GM18873 (cell line): ENCODE data around the gene DDT.
"Not testable (repeated sequence)": the region's sequence is repeated elsewhere in the genome, so short reads cannot be mapped to it uniquely, and the experiment has no call there.

ENCODE experiments used
- ATAC-seq: cut with Tn5 transposase; IDR thresholded peaks from one replicate; pipeline ENCODE4 v1.9.1; 2021; ENCODE audit warnings: mild to moderate bottlenecking, moderate library complexity, moderate number of reproducible peaks; ENCODE audit not compliant: unreplicated experiment, low FRiP score

DDT gene

DNA sequence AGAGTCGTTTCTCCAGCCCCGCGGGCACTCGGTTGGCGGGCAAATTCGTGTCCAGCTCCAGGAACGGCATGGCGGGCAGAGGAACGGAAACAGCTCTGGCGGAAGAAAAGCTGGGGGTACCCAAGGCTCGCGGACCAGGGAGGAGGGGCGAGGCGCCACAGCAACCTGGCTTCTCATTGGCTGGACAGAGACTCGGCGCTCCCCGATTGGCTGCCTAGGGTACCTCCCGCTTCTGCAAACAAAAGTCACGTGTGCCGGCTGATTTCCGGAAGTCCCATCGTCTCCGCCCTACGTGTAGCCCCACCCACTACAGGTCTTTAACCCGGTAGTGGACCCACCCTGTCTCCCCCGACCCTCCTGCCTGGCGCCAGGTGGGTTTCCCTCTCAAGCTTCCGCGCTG lies at the start of gene DDT:
Gene DDT (minus strand): TSS at position 97 of the 400 bp plus-strand sequence. CDS start 27 bp downstream, at position 70.
- peak; percentile 91 for ATAC-seq

DNA sequence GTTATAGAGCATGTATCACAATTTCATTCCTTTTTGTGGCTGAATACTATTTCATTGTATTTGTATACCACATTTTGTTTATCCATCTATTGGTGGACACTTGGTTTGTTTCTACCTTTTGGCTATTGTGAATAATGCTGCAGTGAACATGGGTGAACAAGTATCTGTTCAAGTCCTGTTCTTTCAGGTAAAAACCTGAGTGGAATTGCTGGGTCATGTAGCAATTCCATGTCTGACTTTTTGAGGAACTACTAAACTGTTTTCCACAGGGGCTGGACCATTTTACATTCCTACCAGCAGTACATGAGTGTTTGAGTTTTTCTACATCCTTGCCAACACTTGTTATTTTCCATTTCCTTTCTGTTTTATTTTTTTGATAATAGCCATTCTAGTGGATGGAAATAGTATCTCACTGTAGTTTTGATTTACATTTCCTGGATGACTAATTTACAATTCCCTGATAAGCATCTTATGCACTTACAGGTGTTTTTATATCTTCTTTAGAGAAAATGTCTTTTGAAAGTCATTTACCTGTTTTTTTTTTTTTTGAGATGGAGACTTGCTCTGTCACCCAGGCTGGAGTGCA lies 49.1 kb upstream of the DDT start:
- ATAC-seq = no peak

DNA sequence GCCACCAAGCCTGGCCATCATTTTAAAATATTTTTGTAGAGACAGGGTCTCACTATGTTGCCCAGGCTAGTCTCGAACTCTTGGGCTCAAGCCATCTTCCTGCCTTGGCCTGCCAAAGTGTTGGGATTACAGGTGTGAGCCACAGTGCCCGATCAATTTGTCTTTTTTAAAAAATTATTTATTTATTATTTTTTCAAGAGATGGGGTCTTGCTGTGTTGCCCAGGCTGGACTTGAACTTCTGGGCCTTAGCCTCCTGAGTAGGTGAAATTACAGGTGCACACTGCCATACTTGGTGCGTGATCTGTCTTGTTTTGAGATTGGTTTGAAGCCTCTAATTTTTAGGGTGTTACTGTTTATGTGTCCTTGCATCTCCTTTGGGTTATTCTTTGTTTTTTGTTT lies 47.1 kb upstream of the DDT start:
- ATAC-seq = no peak

DNA sequence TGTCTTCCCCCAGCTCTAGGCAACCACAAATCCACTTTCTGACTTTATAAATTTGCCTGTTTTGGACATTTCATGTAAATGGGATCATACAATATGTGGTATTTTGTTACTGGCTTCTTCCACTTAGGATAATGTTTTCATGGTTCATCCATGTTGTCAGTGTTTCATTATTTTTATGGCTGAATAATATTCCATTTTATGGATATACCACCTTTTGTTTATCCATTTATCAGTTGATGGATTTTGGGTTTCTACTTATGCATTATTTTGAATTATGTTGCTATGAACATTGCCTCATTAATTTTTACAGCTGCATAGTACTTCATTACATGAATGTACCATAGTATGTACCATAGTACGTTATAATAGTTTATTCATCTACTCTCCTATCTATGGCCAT lies 41.9 kb upstream of the DDT start:
- no peak for ATAC-seq

DNA sequence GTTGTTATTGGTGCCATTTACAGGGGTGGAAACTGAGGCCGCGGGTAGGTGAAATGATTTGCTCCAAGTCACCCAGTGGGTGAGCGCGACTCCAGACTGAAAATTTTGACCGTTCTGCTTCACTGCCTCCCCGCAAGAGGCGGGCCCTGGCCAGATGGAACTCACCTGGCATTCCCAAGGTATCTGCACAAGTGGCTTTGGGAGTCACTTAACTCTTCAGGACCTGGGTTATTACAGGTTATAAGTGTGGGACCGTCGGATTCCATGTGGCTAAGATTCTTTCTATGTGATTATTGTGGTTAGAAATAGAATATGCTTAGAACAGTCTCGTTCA lies 37.5 kb upstream of the DDT start:
- no peak for ATAC-seq

DNA sequence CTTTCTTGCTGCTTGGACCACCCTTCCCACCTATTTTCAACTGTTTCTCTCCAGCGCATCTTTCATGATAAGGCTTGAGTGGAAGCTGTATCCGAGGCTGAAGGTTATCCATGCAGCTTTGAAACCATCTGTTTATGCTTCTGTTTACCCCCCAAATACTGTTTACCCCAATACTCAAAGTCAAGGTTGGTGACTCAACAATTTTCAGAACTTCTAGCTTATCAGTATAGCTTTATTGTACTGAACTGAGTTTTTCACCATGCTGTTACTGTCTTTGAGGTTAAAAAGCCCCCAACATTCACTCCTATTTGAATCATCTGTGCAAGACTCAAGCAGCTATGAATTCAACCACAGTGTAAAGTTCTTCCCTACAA lies 35.8 kb upstream of the DDT start:
- no peak for ATAC-seq

DNA sequence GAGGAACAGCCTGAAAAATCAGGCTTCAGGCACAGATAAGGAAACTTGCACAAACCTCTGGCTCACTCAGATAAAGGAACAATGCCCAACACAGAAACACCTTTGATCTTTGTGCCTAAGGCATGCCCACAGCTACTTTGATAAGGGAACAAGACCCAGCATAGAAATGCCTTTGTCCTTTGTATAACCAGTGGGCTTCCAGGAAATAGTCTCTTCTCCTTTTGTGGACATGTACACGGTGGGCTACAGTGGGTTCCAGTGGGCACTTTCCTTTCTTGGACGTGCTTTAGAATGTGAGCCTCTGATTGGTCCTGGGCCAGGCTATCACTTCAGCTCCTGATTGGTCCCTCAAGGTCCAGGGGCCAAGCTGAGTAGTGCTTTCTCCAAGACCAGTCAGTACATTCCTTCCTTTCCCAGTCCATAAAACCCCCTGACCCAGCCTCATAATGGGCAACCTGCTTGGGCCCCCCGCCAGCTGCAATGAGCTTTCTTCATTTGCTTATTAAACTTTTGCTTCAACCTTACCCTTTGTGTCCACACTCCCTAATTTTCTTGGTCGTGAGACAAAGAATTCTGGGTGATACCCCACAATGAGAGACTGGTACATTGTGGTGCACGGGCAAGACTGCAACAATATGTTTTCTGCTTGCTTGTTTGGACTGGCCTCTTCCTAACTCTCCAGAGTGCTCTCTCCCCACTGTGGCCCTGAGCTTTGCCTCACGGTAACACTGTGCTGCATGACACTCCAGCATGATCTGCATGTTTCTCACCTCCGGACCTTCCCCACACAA lies 35.2 kb upstream of the DDT start:
- no peak for ATAC-seq

DNA sequence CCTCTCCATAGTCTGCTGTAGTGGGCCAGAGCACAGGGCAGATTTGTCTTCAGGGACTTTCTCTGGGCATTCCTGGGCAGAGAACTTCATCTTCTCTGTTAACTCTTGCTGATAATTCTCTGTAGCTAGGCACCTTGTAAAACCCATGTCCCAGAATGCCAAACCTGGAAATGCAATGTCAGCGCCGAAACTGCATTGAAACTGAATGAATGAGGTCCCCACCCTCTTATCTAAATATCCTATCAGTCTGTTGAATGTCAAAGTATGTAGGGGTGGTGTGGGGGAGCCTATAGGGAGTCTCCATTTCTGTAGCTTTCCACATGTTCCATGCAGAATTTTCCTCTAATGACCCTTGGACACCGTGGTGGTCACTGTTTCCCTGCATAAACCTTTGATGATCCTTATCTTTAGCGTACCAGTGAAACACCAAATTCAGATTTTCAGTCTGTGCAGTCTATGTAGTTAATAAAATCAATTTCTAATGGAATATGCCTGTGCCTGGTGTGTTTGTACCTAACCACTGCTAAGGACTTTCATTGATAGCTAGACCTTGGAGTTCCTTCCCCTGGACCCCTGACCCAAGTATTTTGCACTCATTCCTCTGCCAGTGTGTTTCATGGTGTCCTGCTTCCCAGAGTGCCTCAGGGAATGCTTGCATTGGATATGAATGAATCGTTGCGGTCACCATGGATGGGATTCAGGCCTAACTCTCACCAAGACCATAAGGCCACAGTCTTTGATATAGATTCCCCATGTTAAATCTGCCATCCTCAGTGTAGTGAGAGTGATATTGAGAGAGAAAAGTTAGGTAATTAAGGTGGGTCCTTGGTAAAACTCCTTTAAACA lies 34.4 kb upstream of the DDT start:
- ATAC-seq = no peak

DNA sequence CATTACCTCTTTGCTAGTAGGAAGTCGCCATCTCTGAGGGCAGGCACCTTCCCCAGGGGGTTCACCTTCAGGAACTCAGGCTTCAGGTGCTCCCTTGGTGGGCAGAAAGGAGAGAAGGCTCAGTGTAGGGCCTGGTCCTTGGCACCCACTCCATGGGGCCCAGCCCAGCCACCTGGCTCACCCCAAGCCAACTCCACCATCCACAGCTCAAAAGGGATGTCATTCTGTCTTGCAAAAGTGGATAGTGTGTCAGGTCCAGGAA lies 33.7 kb upstream of the DDT start:
- ATAC-seq = no peak

DNA sequence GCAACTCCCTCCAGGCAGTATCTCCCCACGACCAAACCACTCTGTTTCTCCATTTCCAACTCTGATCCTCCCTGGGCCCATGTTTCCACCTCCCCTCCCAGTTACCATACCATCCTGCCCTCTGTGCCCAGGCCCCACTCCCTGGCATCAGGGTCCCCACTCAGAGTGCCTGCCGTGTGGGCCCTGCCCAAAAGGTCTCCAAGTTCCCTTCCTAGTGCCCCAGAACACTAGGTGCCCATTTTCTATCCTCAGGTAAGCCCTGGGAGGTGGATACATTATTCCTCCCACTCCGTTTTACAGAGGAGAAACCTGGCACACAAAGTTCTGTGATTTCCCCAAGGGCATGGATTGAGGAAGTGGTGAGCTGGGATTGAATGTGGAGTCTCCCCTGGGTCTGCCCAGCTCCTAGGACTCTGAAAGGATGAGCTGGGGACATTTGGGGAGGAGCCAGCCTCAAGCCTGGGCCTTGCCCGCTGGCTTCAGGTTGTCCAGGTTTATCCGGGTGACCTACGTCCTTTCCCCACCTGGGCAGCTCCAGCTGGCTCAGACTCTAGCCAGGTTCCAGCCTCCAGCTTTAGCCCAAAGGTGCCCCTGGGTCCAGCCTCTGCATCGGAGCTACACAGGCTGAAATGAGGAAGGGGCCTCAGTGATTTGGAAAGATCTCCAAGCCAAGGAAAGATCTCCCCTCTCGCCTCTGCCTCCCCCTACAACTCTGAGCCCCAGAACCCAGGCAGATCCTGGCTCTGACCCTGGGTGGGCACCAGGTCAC lies 33.2 kb upstream of the DDT start:
- no peak for ATAC-seq

DNA sequence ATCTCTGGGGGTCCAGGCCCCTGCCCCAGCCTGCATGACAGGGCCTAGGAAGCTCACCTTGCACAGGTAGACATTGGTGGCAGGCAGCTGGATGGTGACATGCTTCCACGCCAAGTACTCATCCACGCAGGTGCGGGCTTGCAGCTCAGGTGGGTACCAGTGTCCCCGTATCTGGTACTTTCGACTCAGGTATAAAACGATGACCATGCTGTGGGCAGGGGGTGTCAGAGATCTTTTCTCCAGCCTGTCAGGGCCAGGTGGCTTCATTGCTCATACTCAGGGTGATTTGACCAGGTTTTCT lies 32.6 kb upstream of the DDT start:
- ATAC-seq = no peak

DNA sequence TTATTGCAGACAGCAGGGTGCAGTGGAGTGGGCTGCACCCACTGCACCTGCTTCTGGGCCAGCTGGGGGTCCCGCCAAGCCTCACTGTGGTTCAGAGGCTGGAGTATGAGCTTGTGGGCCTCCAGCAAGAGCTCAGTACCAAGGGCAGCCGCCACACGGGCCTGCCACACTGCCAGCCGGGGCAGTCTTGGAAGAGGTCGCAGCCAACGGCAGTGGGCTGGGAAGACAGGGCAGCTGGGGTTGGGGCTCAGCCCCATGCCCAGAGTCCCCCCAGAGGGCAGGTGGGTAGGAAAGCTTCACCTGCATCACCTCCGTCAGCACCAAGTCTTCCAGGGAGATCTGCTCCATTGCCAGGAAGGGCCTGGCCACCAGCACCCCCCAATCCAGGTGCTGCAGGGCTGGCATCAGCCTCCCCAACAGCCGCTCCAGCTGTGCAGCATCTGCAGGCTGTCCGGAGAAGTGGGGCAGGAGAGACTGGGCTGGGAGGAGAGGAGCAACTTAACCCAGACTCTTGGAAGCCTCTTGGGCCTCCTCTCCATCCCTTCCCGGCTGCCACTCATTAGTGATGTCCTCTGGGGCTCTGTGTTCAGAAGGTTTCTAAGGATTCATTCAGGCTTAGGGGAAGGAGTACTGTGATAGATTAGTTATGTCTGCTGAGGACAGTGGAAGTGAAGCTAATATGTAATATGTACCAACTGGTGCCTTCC lies 32.1 kb upstream of the DDT start:
- no peak for ATAC-seq

DNA sequence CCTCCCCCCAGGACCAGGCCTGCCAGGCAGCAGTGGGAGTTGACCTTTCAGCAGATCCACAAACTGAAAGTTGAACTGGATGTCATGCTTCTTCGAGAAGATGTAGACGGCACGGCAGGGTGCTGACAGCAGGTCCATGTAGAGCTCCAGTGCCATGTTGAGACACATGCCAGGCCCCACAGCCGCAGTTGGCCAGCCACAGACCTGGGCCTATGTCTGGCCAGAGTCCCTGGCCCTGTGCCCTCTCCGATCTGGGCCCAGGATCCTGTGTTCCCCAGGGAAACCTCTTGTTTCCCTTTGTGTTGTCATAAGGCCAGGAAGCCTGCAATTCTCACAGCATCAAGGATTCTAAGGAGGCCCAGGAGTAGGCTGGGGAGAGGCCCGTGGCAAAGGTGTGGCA lies 31.0 kb upstream of the DDT start, which contains the start of gene GSTT4:
Gene GSTT4 (minus strand): TSS at position 253 of the 400 bp plus-strand sequence. CDS start 97 bp downstream, at position 156.
- ATAC-seq = no peak

DNA sequence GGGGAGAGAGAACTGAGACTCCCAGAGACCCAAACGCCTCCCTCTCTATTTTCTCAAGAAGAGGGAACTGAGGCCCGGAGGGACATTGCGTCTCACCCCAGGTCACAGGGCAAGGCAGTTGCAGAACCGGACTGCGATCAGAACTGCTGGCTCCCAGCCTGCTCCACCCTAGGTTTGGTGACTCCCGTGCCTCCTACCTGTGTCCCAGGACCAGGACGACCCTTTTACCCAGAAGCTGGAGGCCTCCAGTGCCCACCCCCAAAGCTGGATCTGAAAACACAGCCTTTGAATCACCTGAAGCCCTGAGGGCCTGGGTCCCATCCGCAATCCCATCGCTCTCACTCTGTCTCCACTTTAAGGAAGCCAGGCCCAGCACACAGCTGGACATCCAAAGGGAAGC lies 29.6 kb upstream of the DDT start:
- ATAC-seq = no peak

DNA sequence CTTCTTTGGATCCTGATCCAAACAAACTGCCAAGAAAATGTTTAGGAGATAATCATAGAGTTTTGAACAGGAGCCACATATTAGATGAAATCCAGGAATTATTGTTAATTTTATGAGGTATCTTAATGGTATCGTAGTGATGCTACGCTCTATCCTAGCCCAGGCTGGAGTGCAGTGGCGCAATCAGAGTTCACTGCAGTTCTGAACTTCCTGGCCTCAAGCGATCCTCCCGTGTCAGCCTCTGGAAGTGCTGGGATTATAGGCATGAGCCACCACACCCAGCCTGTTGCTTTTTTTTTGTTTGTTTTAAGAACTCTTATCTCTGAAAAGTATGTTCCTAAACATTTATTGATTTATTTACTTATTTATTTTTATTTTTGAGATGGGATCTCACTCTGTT lies 28.6 kb upstream of the DDT start:
- no peak for ATAC-seq

DNA sequence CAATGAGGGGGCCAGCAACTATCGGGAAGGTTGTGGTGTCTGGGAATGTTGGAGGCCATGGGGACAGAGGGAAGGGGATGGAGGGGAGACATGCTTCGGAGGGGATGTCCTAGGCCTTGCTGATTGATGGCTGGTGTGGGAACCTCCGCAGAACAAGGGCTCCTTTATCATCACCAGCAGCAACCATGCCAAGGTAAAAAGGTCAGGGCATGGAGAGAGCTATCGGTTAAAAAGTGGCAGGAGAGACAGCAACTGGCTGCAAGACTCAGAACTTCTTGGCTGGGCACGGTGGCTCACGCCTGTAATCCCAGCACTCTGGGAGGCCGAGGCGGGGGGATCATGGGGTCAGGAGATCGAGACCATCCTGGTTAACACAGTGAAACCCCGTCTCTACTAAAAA lies 28.0 kb upstream of the DDT start:
- no peak for ATAC-seq

DNA sequence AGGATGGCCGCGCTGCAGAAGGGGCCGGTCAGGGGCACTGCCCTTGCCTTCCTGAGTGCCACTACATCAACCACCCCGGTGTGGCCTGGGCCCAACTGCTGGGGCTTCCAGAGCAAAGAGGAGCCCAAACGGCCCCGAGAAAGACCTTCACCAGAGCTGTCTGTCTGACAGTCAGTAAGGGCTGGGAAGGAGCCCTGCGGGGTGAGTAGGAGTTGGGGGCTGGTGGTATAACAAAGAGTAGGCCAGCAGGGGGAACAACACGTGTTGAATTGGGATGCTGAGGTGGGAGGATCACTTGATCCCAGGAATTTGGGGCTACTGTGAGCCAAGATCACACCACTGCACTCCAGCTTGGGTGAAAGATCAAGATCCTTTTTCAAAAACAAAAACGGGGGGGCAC lies 27.1 kb upstream of the DDT start:
- no peak for ATAC-seq

DNA sequence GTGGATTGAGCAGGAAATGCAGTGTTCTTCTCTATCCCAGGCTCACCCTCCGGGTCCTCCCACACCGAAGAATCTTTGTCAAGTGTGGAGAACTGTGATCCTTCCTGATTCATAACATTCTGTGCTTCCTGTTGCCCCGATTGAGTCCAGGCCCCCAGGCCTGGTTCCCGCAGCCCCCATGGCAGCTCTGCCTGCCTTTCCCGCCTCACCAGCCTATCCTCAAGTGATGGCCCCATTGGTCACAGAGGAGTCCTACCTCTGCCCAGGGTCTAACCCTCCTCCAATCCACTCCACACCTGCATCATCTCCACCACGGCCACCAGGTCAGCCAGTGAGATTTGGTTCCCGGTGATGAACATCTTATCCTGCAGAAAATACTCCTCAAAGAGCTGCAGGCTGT lies 25.5 kb upstream of the DDT start:
- ATAC-seq = not testable (repeated sequence)

DNA sequence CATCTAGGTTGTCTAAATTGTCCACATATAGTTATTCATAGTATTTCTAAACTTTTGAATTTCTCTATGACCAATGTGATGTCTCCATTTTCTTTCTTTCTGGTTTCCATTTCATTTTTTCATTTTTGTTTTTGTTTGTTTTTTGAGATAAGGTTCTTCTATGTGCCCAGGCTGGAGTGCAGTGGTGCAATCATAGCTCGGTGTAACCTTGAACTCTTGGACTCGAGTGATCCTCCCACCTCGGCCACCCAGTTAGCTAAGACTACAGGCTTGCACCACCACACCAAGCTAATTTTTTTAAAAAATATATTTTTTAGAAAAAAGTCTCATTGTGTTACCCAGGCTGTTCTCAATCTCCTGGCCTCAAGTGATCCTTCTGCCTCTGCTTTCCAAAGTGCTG lies 22.9 kb upstream of the DDT start:
- no peak for ATAC-seq

DNA sequence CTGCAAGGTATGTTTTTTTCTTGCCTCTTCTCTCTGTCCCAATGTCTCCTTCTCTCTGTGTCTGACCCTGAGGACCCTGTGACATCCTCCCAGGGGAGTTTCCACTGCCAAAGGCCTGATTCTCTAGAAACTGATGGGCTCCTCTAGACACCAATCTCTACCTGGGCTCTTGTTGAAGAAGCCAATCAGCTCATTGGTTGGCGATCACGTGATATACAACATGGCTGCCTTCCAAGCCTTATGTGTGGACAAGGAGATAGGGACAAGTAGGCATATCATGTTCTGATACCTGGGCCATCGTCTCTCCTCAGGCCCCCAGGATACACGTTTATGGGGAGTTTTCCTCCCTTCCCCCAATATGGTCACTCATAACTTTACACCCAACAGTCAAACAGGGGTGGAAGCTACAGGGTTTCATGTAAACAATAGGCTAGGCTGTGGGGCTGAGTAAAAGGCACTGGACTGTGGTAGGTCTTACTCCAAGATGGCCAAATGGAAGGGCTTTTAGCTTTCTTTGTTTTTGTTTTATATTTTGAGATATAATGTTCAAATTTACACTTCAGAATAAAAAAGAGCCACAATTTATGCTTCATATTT lies 19.4 kb upstream of the DDT start:
- not testable (repeated sequence) for ATAC-seq
